Neutrophil (primary cell): ENCODE measurements around the gene TTLL7.

ENCODE experiments used
- H3K27ac ChIP-seq: fragments of 200-600 bp; sonication (generic); 2 replicates; pipeline ENCODE4 v1.5.1; 2016; ENCODE audit warnings: mild to moderate bottlenecking, moderate library complexity
- H3K27me3 ChIP-seq: fragments of 200-600 bp; sonication (generic); 2 replicates; pipeline ENCODE4 v1.6.0; 2016; ENCODE audit warnings: mild to moderate bottlenecking
- H3K36me3 ChIP-seq: fragments of 200-600 bp; sonication (generic); 2 replicates; pipeline ENCODE4 v1.5.1; 2017
- H3K4me1 ChIP-seq, 2 experiments: fragments of 200-600 bp in 1 of 2; sonication (generic) in 1 of 2; 1 replicate in 1 of 2; 2 replicates in 1 of 2; pipeline versions ENCODE4 v1.5.1 to v1.6.1; 2013 to 2016; ENCODE audit warnings: low read depth in 1 of 2, low read length in 1 of 2, mild to moderate bottlenecking in 1 of 2, moderate library complexity in 1 of 2; ENCODE audit not compliant: control insufficient read depth in 1 of 2, insufficient read depth in 1 of 2
- H3K4me3 ChIP-seq, 2 experiments: fragments of 200-600 bp in 1 of 2; sonication (generic) in 1 of 2; 1 replicate in 1 of 2; 2 replicates in 1 of 2; pipeline ENCODE4 v1.5.1; 2013 to 2016; ENCODE audit warnings: low read depth in 1 of 2, low read length in 1 of 2, mild to moderate bottlenecking in 1 of 2, moderate library complexity in 1 of 2
- H3K9me3 ChIP-seq: fragments of 200-600 bp; sonication (generic); 2 replicates; pipeline ENCODE4 v1.5.1; 2016
- CTCF ChIP-seq: fragments of 200-600 bp; sonication (generic); IDR thresholded peaks from 2 replicates; pipeline ENCODE4 v1.5.1; 2016; ENCODE audit warnings: antibody characterized with exemption

TTLL7 gene

GRCh38 chr1:83827741-83828140, 171.2 kb downstream of the TTLL7 start:
- Histone ChIP-seq H3K4me3 (no peak overlapping the region), H3K36me3 (no peaks in the 10 kb centered on the region), H3K27me3 (no peaks in the 10 kb centered on the region), H3K9me3 (no peaks in the 10 kb centered on the region), H3K4me1 (no peaks in the 10 kb centered on the region), H3K27ac (no peak overlapping the region)
- TF ChIP-seq CTCF: no peak

- Histone ChIP-seq H3K36me3 (no peaks in the 10 kb centered on the region), H3K27ac (no peak overlapping the region), H3K4me3 (no peak overlapping the region), H3K9me3 (no peaks in the 10 kb centered on the region), H3K4me1 (no peaks in the 10 kb centered on the region), H3K27me3 (no peaks in the 10 kb centered on the region)
- TF ChIP-seq CTCF: no peak
Observed at GRCh38 chr1:83822208-83822607, 176.7 kb downstream of the TTLL7 start.

- no peaks in the 10 kb centered on the region for H3K36me3 ChIP-seq
- TF ChIP-seq CTCF: no peak
- no peaks in the 10 kb centered on the region for H3K9me3 ChIP-seq
- no peaks in the 10 kb centered on the region for H3K27me3 ChIP-seq
- H3K4me1 ChIP-seq: no peaks in the 10 kb centered on the region
- H3K27ac ChIP-seq: no peak overlapping the region
- H3K4me3 ChIP-seq: no peak overlapping the region
Observed at GRCh38 chr1:83819436-83819835, 179.5 kb downstream of the TTLL7 start.

- Histone ChIP-seq H3K9me3 (no peaks in the 10 kb centered on the region), H3K4me3 (no peak overlapping the region), H3K36me3 (no peaks in the 10 kb centered on the region), H3K4me1 (no peaks in the 10 kb centered on the region), H3K27me3 (no peaks in the 10 kb centered on the region), H3K27ac (no peak overlapping the region)
- no peak for TF ChIP-seq CTCF
Observed at GRCh38 chr1:83818916-83819315, 180.0 kb downstream of the TTLL7 start.

- Histone ChIP-seq H3K4me3 (no peak overlapping the region), H3K27ac (no peak overlapping the region), H3K36me3 (no peaks in the 10 kb centered on the region)
Observed at GRCh38 chr1:83816836-83817235, 182.1 kb downstream of the TTLL7 start.

More at GRCh38 chr1:83816836-83817235, 182.1 kb downstream of the TTLL7 start:
- no peak for TF ChIP-seq CTCF
- Histone ChIP-seq H3K27me3 (no peaks in the 10 kb centered on the region), H3K9me3 (no peaks in the 10 kb centered on the region), H3K4me1 (no peaks in the 10 kb centered on the region)
